Measurements from ENCODE around the gene MEOX2.

GRCh38 chr7:15709978-15710377, 23.5 kb upstream of the MEOX2 start:
- TF ChIP-seq CTCF (IDR thresholded peaks at IDR 0.05; ENCODE audit: low read length) (no peak), EZH2 (optimal IDR thresholded peaks at IDR 0.05; ENCODE audit: low read depth, low read length) (no peak)

Data from MM.1S (cell line).